Stimulated activated naive CD4-positive, alpha-beta T cell (primary cell): ENCODE results near the gene UIMC1.
A peak's percentile ranks its signal among the peaks of the same experiment; 100 is the strongest.
"Not testable (repeated sequence)": the region's sequence is repeated elsewhere in the genome, so short reads cannot be mapped to it uniquely, and the experiment has no call there.

Experiments used
- DNase-seq, 6 experiments: peaks; one replicate each; lab custom pipeline; 2025; lab: John Stamatoyannopoulos, UW

UIMC1 gene

DNA sequence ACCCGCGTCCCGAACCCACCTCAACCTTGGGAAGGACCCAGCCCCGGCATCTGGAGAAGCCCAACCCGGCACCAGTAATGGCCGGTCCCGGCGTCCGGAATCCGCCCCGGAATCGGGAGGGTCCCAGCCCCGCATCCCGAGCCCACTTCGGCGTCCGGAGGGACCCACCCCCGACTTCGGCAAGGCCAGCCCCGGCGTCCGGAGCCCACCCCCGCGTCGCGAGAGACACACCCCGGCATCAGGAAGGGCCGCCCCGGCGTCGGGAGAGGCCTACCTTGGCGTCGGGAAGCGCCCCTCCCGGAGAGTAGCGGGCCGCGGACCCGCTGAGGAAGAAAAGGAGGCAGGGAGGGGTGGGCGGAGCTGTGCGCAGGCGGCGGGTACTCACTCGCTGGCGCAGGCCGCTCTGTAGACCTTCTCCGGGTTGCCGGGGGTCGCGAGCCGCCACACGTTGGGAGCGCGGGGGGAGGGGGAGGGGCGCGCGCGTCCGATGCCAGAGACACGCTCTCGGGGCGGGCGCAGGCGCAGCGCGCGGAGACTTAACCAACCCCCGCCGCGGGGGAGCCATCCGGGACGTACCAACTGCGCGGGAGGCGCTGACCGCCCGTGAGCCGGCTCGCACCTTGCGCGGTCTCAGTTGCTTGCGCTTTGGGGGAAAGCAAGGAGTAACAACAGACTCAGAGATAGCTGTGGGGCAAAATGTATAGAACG lies at the start of gene UIMC1:
UIMC1 (minus strand) TSS at position 515 of the 708 bp plus-strand sequence. CDS start 24,164 bp downstream, outside the sequence.
- DNase-seq = peak; percentile 77 to 92 (median 87)

DNA sequence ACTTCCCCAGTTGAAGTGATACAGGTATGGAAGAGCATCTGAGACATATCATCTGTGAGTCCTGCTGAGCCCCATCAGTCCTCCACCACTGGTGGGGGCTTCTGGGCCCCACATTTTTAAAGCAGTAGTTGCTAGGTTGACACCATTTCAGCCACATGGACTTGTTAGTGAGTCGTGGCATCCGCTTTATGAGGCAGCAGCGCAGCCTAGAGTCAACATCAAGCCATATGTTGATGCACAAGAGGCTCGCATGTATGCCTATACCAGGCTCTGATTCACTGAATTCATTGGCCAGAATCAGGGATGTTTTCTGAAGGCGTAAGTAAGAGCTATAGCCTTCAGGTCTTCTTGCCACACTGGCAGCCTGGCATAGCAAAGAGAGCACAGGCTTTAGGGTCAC lies 42.7 kb upstream of the UIMC1 start:
- DNase-seq = no peak

DNA sequence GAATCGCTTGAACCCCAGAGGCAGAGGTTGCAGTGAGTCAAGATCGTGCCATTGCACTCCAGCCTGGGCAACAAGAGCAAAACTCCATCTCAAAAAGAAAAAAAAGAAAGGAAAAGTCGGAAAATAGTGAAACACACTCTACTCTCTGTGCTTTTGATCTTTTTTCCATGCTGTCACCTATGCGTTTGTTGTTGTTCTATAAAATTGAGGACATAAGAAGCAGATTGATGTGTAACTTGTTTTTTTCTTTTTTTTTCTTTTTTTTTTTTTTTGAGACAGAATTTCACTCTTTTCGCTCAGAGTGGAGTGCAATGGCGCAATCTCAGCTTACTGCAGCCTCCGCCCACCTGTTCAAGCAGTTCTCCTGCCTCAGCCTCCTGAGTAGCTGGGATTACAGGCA lies 42.0 kb upstream of the UIMC1 start:
- not testable (repeated sequence) for DNase-seq

DNA sequence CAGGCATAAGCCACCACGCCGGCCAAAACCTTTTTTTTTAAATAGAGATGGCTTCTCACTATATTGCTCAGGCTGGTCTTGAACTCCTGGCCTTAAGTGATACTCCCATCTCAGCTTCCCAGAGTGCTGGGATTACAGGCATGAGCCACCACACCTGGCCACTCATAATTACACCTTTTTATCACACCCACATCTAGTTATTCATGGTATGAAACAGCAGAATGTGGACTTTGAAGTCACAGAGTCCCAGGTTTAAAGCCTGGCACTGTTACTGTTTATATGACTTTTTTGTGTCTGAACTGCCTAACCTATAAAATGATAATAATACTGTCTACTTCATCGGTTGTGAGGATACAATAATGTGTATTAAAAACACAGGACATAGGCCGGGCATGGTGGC lies 39.1 kb upstream of the UIMC1 start:
- DNase-seq = no peak

DNA sequence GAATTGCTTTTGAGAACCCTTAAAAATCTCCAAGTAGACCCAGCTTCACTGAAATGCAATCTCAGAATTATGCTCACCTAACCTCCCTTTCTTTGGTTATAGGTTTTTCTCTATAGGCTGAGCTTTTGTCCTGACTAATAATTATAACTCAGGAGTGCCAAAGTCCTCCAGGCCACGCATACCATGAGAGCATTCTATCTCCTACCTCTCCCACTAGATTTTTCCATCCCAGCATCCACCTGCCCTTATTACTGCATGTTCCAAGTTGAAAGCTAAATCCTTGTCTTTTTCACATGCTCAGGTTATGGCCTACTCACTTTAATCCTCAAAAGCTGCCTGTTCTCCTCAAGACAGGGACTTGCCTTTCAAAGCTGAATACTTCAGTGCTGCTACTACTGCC lies 38.1 kb upstream of the UIMC1 start:
- no peak for DNase-seq

DNA sequence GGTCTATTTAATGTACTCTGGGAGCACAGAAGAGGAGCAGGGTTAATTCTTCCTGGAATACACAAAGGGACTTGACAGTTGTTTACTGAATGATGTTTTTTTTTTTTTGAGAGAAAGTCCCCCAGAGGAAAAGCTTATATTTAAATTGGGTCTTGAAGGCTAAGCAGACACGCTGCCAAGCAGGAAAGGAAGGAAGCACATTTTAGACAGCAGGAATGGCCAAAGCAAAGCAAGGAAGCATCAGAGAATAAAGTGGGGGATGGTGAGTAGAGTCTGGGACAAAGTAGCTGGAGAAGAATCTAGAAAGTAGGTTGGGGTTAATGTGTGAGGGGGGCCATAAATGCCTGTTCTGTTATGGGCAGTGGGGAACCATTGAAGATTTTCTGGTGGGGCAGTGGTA lies 37.4 kb upstream of the UIMC1 start:
- no peak for DNase-seq

DNA sequence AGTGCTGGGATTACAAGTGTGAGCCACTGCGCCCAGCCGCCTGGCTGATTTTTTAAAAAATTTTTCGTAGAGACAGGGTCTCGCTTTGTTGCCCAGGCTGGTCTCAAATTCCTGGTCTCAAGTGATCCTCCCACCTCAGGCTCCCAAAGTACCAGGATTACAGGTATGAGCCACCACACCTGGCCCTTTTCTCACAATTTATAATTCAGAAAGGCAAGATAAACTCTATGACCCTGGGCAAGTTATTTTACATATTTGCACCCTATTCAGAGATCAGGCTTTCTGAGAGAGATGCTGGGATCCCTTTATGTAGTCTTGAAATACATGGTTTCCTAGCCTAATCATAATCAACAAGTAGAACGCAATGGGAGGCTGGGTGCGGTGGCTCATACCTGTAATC lies 36.5 kb upstream of the UIMC1 start:
- DNase-seq = no peak

DNA sequence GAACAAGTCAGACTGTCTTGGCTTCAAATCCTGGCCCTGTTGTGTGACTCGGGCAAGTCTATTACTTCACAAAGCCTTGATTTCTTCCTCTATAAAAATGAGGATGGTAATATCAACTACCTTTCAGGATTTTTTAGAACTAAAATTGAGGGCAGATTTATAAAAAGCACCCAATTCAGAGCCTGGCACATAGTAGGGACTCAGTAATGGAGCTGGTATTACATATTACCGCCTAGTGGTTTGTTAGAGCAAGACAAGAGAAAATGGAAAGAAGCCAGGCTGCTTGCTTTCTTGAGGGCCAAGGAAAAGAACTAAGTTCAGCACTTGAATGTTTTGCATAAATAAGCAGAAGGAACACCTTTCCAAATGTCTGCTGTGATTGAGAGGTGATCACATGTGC lies 35.4 kb upstream of the UIMC1 start:
- DNase-seq = no peak

DNA sequence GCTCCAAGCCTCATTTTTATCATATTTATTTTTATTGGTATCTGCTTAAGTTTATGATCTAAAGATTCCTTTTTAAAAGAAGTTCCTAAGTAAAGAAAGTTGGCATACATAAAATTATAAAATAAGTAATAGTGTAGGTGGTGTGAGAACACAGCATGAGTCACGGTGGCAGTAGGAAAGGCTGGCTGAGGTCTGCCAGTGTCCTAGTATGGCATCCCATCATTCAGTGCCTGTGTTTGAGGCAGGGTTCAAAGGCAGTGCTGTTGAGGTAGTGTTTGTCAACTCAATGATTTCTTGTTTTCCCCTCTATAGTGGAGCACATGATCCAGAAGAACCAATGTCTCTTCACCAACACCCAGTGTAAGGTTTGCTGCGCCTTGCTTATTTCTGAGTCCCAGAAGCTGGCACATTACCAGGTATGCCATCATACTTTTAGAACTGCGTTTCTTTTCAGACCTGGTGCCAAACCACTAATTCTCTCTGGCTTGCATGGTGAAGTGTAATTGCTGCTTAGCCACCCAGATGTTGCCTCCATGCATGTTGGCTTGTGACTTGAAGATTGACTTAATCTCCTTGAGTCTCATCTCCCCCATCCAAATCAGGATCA lies 34.3 kb upstream of the UIMC1 start:
- no peak for DNase-seq

DNA sequence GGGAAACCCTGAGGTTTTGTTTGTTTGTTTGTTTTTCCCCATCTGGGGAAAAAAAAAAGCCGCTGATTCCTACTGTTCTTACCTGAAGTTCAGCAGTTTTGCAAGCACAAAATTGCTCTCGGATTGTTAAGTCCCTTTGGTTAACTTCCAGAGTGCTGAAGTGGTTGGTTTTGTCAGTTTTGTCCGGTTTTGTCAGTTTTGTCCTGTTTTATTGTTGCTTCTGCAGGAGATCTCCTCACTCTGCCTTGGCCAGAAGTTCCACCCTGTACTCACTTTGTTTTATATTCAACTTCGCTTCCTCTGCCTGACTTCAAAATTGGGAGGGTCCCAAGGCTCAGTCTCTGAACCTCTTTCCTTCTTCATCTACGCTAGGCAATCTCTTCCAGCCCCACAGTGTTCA lies 30.3 kb upstream of the UIMC1 start:
- no peak for DNase-seq

DNA sequence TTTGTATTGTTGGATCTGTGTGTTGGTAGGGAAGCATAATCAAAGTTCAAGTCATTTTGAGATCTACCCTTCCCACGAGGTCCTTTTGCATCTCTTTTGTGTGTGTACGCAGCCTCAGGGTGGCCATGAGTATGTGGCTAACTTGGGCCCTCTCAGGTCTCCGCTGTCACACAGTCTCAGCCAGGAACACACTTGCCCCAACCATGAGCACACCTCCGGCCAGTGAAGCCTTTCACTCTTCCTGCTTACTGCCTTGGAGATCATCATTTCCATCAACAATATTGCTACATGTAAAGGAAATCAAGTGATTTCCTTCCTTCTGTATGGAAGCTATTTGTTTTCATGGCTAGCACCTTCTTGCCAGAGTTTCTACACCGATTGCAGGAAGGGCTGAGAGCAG lies 29.9 kb upstream of the UIMC1 start:
- no peak for DNase-seq

DNA sequence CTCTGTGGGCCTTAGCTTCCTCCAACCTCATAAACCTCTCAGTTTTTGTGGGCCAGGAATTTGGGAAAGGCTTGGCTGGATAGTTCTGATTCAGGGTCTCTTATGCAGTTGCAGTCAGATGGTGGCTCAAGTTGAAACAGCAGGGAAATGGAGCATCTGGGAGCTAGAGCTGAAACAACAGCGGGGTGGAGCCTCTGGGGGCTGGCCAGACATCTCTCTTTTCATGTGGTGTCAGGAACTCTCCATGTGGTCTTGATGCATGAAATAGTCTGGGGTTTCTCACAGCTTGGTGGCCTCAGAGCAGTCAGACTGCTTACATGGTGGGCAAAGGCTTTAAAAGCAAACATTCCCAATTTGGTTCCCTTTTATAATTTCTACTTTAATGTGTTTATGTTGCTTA lies 29.4 kb upstream of the UIMC1 start:
- no peak for DNase-seq

DNA sequence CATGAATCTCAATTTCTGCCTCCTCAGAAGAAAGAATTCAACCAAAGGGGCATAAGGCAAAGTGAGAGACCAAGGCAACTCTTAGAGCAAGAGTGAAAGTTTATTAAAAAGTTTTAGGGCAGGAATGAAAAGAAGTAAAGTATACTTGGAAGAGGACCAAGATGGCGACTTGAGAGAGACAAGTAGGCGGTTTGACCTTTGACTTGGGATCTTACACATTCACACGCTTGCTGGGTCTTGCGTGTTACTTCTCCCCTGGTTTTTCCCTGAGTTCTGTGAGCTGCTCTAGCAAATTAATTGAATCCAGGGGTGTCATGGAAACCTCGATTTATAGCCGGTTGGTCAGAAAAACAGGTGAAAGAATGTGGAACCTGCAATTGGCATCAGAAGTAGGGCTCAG lies 22.9 kb upstream of the UIMC1 start:
- DNase-seq = no peak

DNA sequence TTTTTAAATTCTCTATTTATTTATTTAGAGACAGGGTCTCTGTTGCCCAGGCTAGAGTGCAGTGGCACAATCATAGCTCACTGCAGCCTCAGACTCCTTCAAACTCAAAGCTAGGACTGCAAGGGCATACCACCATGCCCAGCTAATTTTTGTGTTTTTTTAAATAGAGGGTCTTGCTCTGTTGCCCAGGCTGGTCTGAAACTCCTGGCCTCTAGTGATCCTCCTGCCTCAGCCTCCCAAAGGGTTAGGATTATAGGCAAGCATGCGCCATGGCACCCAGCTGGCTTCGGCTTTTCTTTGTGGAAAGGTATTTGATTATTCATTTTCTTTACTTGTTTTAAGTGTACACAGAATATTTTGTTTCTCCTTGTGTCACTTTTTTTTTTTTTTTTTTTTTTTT lies 21.1 kb upstream of the UIMC1 start:
- DNase-seq = no peak

DNA sequence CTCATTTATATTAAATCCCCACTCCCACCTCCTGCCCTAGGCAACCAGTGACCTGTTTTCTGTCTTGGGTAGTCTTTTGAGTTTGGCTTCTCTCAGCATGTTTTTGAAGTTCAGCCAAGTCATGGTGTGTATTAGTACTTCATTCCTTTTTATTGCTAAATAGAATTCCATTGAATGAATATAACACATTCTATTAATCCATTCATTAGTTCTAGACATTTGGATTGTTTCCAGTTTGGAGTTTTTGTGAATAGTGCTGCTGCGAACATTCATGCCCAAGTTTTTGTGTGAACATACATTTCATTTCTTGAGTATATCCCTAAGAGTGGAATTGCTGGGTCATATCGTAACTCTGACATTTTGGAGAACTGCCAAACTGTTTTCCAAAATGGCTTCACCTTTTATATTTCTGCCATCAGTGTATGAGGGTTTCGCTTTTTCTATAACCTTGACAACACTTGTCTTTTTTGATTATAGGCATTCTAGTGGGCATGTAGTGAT lies 18.6 kb upstream of the UIMC1 start:
- no peak for DNase-seq

DNA sequence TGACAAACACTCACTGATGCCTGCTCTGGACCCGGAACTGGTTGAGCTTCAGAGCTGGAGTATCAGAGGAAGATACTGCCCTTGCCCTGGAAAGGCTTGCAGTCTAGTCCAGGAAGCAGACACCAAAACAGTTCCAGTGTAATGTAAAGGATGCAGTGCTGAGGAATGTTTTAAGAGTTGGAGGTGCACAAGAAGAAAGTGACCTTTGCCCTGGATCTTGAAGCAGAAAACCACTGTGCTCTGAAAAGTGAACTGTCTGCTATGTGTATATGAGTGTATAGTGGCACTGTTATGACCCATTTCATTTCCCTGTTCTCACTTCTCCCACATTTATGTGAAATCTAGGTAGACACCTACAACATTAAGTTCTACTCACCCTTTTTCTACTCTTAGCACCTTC lies 18.0 kb upstream of the UIMC1 start:
- DNase-seq = no peak

DNA sequence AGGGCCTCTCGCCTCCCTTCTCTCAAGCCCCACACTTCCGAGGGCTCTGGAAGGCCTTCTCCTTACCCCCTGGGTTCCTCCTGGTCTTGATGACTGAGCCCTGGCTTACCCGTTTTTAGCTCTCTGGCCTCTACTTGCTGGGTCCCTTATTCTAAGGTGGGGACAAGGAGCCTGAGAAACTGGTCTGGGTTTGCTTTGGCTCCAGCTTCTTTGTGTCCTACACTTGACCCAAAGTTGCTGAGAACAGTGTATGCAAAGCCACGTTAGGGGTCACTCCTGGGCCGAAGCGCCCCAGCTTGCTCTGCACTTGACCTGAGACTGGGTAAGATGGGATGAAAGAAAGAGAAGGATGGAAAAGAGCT lies 16.7 kb upstream of the UIMC1 start:
- peak in 2 of 6 experiments; percentile 24 to 38 for DNase-seq

DNA sequence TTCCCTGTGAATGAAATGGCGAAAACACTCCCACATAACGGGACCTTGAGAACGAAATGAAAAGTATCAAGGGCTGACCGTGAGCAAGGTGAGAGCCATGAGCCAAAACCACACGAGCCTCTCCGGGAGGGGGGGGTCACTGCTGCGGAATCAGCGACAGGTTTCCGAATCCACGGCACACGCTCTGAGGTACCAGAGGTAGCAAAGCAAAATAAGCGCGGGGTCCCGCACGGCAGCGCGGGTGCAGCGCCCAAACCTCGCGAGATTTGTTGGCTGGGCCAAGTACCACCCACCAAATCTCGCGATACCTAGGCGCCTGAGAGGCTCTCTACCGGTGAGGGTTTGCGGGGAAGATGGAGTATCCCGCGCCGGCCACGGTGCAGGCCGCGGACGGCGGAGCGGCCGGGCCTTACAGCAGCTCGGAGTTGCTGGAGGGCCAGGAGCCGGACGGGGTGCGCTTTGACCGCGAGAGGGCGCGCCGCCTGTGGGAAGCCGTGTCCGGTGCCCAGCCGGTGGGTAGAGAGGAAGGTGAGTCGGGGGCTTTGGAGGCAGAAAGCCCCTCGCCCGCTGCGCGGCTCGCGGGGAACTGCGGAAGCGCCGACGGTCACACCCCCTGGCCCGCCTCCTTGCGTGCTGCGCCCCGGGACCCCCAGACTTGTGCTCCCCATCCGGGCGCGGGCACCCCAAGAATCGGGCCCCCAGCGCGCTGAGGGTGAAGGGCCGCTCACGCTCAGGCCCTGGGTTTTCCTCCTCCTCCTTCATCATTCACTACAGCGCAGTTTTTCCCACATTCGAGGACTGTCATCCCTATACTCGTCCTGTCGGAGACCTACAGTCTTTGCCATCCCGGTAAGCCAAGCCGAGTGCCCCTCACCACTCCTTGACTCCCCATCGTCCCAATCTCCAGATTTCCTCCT lies 16.1 kb upstream of the UIMC1 start, which contains the start of gene ZNF346:
ZNF346 (plus strand) TSS at position 311 of the 917 bp plus-strand sequence; CDS start at position 354, 43 bp downstream.
- DNase-seq = peak; percentile 78 to 92 (median 90)

DNA sequence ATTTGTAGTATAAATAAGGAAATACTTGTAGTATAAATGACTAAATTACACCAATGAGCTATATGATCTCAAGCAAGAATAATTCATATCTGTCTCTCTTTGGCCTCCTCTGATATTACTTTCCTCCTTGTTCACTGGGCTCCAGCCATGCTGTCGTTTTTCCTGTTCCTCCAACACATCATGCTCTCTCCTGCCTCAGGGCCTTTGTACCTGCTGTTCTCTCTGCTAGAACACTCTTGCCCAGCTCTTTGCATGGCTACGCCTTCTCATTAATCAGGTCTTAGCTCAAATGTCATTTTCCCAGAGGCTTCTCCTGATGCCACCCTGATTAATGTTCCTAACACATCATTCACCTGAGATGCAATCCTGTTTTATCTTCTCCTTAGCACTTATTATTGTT lies 13.5 kb upstream of the UIMC1 start:
- DNase-seq = no peak

DNA sequence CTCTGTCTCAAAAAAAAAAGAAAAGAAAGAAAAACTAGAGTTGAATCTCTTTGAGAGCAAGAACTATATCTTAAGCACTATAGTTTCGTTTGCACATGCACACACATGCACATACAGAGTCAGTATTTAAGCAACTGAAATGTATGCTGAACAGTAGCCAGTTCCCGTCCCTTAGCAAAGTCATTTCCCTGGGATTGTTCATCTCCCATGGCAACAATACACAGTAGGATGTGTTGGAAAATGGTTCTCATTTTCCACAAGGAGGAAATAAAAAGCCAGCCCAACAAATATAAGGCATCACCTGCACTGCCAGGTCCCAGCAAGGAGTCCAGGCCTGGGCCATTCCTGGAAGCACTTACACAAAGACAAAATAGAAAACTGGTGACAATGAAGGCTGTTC lies 11.8 kb upstream of the UIMC1 start:
- no peak for DNase-seq

DNA sequence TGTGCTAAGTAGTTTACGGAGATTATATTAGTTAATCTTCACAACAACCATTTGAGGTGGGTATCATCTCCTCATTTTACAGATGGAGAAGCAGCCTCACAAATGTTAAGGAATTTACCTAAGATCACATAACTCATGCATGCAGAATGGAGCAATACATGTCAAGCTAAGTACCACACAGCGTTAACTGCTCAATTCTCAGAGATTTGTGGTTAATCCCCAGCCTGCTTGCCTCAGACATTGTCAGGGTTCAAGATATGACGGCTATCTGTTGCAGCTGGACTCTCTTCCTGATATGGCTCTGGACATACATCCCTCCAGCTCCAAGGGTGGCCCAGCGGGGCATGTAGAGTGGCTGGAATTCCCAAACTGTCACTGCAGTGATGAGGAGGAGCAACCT lies 8.6 kb upstream of the UIMC1 start:
- DNase-seq = no peak

DNA sequence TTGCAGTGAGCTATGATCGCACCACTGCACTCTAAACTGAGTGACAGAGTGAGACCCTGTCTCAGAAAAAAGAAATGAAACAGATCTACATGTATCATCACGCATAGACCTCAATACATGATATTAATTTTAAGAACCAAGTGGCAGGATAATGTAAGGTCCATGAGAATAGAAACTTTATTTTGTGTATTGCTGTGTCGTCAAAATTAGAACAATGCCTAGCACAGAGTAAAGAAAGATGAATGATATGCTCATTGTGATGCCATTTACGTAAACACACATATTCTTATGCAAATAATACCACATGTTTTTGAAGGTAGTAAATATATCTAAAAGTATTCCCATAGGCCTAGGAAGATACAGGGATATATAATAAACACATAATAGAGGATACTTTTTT lies 3.6 kb upstream of the UIMC1 start:
- DNase-seq = no peak

DNA sequence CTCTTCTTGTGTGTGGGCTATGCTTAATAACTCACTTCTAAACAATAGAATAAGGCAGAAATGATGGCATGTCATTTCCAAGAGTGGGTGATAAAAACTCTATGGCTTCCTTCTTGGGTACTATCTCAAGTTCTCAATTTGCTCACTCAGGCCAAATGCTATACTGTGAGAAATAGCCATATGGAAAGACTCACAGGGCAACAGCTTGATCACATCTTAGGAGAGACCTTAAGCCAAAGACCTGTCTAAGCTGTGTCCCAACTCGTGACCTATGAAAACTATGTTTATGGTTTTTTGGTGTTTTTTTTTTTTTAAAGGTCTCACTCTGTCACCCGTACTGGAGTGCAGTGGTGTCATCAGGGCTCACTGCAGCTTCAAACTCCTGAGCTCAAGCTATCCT lies 2.1 kb upstream of the UIMC1 start:
- no peak for DNase-seq
